RCC 7860 (cell line): ENCODE measurements around the gene SYCE1.

Source experiments
- DNase-seq: peaks from one replicate; pipeline ENCODE4 v3.0.0-alpha.2; 2015; ENCODE audit warnings: low spot score
- FAIRE-seq: peaks from 2 replicates; lab custom pipeline; 2012; peaks lifted over from hg19 to GRCh38; lab: Jason Lieb, UNC

Gene SYCE1

DNA sequence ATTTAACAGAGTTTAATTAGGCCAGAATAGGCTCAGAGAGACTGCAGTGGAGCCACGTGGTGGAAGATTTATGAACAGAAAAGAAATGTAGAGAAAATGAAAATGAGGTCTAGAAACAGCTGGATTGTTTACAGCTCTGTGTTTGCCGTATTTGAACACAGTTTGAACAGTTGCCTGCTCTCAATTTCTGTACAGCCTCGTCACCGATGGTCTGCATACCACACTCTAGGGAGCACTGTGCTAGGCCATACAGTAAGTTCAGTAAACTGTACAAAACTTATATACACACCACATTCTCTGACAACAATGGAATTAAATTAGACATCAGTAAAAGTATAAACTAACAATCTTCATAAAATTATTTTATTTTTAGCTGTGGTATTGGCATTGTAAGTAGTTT lies 49.3 kb downstream of the SYCE1 start:
- no peak for FAIRE-seq
- no peak for DNase-seq

DNA sequence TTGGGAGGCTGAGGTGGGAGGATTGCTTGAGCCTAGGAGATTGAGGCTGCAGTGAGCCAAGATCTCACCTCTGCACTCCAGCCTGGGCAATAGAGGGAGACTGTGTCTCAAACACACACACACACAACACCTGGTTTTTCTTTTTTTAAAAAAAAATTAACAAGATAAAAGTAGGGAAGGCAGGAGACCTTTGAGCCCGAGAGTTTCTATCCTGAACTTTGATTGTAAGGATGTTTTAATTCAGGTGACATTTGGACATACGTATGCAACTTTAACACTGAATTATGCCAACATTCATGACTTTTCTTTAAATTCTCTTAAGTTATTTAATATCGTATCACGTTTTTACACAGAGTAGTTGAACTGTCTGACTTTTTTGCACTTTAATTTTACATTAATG lies 49.9 kb downstream of the SYCE1 start:
- DNase-seq (no peak), FAIRE-seq (no peak)

DNA sequence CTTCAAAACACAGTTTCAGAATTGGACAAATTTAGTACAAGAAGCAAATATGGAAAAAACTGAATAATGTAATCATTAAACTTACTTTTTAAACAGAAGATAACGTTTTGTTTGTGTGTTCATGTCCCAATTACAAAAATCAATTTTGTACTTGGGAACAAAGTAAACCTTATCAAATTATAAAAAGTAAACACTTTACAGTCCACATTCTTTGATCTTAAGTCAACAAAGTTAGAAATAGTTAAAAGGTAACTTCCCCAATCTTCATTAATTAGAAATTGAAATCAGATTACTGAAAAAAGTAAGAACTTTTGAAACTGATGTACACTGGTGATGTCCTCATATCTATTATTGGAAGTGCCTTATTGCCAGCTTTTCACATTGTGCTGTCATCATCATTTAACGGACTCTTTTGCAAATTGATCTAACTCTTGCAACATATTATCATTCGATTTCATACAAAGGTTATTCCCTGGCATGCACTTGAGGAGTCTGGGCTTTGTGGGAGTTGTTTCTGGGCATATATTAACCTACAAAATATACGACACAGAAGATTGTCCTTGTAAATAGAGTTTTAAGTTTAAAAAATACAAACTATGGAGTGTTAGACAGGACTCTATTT lies 53.4 kb downstream of the SYCE1 start:
- DNase-seq (no peak), FAIRE-seq (no peak)

DNA sequence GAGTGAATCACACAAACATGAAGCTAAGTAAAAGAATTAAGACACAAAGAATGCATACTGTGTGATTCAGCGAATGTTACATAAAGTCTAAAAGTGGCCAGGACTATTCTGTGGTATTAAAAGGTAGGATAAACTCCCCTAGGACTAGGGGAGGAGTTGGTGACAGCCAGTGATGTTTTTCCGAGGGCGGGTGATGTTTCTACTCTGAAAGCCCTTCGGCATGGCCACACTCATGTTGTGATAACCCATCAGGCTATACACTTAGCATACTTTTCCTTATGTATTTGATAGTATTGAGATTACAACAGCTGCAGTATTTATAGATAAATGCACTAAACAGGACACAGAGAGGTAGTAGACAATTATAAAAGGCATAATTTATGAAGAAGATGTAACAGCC lies 54.0 kb downstream of the SYCE1 start:
- FAIRE-seq (no peak), DNase-seq (no peak)

DNA sequence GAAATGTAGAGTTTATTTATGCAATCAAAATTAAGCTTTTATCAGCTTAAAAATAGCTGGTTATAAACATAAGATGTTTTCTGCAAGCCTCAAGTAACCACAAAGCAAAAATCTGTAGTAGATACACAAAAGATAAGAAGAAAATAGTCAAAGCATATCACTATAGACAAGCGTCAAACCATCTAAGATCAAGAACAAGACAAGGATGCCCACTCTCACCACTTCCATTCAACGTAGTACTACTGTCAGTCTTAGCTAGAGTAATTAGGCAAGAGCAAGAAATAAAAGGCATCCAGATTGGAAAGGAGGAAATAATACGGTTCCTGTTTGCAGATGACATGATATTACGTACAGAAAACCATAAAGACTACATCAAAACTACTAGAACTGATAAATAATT lies 55.7 kb downstream of the SYCE1 start:
- FAIRE-seq (no peak), DNase-seq (no peak)
